CD4-positive, alpha-beta T cell treated with Interleukin-15 for 4 hours (primary cell): Measurements from ENCODE around the gene PAPPA2.
A peak's percentile ranks its signal among the peaks of the same experiment; 100 is the strongest.
"Not testable (repeated sequence)": the region's sequence is repeated elsewhere in the genome, so short reads cannot be mapped to it uniquely, and the experiment has no call there.

Source experiments
- DNase-seq: peaks from one replicate; pipeline ENCODE4 v3.0.0-alpha.2; 2020; ENCODE audit warnings: low spot score

Gene PAPPA2

DNA sequence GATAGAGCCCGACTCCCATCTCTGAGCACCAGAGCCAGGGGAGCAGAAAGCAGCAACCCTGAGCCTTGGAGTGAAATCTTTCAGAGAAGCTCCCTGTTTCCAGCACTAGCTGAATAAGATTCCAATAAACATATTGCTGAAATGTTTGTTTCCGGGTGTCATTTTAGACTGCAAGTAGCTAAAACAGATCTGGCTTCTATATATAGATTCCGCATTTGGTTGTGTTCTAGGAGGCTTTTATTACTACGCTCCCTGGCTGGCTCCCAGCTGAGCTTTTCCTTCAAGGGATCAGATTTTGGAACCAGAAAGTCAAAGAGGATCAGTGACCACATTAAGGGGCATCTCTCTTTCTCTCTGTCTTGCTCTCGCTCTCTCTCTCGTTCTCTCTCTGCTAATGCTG is 88.2 kb downstream of the PAPPA2 start:
- DNase-seq, result no peak

DNA sequence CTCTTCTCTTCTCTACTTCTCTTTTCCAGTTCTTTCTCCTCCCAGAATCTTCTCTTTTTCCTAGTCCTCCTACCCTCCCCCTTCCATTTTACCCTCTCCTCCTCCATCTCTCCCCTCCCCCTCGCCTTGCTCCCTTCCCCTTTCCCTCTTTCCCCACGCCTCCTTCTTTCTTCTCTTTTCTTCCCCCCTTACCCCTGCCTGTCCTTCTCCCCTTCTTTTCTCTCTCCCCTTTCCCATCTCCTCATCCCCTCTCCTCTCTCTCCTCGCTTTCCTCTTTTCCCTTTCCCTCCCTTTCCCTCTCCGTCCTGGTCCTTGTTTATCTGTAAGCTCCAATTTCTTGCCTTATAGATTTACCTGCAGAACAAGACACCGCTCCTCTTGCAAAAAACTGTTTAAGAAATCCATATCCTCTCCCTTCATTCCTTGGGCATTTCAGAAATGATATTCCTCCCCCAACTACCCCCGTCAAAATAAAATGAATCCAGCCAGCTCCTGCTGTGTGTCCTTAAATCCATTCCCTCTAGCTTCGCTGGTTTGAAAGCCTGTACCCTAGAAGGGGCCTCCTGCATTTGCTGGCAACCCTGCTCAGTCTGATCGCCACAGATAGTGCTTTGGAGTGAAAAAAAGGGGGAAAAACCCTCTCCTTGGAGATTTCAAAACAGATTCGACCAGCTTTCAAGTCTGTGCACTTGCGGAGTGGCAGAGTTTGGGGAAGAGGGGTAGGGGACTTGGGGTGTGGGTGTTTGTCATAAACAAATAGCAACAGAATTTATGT is 89.4 kb downstream of the PAPPA2 start:
- no peak for DNase-seq

DNA sequence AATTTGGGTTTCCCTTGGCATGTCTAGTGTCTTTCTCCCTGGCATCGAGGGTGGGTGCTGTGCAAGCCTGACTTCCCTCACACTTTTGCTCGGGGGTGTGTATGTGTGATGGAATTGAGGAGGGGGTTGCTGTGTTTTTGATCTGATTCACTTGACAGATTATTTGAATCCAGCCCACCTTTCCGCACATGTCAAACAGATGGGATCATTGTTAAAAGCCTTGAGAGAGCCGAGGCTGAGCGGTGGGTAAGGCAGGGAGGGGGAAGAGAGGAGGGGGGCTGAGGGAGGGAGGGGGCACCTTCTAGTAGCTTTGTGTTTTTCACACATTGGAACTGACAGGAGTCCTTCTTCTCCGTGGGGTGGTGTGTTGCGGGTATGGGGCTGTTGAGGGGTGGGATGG is 90.0 kb downstream of the PAPPA2 start:
- DNase-seq, result no peak

DNA sequence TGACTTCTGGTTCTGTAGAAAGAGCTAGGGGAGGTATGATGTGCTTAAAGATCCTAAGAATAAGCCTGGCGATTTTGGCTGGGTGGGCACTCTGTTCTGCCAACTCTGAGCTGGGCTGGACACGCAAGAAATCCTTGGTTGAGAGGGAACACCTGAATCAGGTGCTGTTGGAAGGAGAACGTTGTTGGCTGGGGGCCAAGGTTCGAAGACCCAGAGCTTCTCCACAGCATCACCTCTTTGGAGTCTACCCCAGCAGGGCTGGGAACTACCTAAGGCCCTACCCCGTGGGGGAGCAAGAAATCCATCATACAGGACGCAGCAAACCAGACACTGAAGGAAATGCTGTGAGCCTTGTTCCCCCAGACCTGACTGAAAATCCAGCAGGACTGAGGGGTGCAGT is 93.3 kb downstream of the PAPPA2 start:
- no peak for DNase-seq

DNA sequence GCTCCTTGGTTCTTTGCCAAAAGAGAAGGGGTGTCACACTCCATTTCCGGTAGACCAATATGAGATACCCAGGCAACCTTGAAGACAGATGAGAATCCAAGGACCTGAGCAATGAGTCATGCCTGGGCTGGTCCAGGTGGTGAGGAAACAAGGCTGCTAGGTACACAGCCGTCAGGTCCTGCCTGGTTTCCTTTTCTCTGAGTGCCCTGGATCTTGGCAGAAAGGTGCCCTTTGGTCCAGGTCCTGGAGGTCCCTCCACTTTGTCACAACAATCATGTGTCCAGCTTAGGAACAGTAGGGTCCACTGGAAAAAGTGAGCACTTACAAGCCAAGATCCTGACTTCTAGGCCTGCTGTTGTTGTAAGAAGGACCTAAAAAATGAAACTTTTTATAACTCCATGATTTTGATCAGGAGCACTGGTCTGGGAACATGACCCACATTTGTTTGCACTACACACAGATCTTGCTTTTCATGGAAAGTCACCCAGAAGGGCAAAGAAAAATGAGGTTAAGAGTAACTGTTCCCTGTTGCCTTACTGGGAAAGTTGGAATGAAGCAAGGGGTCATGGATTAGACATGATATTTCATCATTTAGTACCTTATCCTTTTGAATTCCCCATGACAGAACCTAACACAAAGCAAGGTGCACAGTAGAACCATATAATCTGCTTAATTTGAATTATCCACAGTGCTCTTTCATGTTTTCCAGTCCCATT is 94.7 kb downstream of the PAPPA2 start:
- no peak for DNase-seq

DNA sequence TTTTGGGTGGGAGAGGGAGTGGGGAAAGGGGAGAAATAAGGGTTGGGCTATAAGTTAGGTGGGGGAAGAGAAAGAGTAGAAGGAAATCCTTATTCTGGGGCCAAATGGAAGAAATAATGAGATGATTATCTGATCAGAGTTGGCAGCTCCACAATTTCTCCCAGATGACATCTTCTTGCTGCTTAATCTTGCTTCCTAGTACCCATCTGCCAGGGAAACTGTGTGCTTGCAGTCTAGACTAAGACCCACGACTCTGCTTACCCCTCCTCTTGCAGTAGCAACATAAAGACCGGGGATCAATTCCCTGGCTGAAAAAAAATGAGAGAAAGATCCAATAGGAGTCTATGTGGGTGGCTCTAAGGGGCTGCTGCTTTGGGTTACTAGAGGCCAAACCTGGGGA is 95.6 kb downstream of the PAPPA2 start:
- DNase-seq, result no peak

DNA sequence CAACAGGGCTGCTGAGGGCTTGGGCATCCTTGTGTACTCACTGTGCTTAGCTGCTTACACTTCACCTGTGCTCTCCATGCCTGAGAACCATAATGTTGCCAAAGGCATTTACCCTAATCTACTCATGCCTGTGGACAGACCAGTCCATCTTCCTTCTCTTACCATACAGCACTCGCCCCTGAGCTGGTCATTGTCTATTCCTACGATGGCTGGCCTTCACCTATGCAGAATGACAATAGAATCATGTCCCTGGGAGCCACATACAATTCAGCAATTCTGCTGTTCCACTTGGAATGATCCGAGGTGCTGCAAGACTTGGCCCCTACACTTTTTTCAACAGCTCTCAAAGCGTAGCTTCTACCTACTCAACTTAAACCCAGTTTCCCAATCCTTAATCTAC is 96.5 kb downstream of the PAPPA2 start:
- no peak for DNase-seq

DNA sequence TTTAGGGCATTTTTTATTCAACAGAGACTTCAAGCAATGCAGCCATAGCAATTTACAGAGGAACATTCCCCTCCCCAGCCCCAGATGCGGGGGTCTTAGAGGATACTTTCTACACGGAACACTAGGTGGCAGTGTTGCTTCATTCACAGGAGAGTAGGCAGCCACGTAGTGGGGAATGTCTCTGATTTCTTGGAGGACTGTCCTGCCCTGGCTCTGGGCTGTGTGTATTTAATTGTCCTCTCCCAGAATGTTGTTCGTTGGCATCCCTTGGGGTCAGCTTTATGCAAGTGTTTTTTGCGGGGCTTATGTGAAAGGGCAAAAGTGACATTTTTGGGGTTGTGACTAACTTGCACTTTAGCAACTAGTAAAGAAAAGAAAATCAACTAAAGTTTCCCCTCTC is 96.9 kb downstream of the PAPPA2 start:
- peak; percentile 6 for DNase-seq

DNA sequence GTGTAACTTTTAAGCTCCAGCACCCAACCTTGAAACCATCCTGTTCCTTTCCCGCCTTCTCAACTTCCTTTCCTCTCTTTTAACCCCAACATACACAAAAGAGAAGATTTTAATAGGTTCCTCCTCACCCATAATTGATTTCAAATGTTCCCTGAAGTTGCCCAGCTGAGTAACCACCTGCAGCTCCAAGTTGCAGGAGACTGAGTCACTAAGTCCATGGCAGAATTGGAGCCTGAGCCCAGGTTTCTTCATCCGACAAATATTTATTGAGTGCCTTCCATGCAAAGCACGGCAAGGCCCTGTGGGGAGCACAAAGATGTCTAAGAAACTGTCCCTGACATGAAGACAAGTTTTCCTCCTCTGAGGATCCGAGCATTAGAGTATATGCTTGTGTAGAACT is 97.7 kb downstream of the PAPPA2 start:
- no peak for DNase-seq

DNA sequence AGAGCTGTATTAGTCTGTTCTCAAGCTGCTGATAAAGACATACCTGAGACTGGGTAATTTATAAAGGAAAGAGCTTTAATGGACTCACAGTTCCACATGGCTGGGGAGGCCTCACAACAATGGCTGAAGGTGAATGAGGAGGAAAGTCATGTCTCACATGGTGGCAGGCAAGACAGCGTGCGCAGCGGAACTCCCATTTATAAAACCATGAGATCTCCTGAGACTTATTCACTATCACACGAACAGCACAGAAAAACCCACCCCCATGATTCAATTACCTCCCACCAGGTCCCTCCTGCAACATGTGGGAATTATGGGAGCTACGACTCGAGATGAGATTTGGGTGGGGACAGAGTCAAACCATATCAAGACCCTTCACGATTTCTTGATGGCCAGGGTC is 98.8 kb downstream of the PAPPA2 start:
- DNase-seq, result not testable (repeated sequence)

DNA sequence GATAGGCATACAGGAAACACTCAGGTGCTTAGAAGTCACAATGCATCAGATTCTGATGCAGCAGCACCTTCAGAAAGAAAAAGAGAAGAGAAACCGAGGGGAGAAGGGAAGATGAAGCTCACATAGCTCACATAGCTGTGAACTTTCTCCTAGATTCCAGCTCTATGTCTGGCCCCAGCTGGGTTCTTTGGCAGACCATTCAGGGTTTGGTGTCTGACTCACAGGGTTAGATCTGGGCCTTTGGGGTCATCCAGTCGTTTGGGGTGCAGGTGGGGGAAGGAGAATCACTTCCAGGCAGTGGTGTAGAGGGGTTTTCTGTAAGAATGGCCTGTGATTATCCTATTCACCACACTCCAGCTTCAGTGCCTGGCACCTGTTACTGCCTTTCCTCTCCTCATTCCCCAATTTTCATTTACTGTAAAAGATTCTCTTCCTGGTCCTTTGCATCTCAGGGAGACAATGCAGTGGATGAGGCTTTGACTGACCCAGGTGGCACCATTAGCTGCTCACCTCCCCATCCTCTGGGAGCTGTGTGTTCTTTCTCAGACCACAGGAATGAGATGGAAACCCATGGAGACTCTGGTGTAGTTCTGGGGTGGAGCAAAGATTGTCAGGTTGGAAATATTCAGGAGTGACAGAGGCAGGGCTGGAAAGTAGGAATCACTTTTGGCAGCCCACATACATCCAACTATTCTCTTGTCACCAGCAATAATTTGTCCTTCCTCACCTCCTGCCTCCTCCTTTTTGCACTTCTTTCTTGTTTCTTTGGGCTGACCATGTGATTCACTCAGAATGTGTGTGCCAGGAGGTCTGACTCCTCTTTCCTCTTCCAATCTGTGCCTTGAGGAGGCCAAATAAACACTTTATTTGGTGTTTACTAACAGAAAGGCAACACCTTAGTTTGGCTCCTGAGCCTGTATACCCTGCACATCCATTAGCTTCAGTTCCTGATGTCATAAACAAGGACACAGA is 103.3 kb downstream of the PAPPA2 start:
- DNase-seq, result no peak

DNA sequence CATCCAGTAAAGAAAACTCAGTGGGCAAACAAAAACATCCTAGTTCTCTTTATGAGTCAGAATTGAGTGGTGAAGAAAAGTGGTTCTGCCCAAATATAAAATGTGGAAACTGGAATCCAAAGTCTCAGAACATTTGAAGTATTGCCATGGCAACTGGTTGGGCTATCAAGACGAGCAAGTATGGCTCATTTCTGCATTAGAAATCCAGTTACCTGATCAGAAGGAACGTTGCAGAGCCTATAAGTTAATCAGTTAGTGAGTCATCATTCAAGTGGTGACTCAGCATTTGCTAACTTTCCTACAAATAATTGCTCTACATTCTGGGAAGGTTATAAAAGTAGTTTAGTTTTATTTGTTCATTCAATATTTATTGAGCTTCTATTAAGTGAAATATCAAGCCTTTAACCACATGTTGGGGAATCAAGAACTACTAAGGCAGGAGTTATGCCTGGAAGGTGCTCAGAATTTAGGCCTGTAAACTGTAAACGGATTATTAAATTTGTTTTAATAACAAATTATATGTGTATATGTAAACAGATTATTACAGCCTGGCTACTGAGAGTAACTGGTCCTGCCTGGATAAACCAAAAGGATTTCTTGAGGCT is 104.3 kb downstream of the PAPPA2 start:
- DNase-seq, result no peak

DNA sequence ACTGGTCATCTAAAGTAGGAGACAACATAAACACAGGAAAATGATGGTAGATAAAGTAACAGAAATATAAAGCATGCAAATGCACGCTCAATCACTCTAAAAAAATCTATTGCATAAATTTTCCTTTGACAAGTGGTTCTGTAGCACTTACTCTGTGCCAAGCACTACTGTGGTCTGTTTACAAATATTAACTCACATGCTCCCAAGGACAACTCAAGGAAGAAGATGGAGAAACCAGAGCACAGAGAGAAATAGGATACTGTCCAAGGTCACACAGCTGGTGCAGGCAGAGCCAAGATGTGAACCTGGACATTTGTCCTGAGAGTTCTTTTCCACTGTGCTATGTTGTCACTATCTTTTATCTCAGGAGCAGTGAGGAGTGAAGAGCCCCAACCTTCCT is 105.2 kb downstream of the PAPPA2 start:
- DNase-seq, result no peak

DNA sequence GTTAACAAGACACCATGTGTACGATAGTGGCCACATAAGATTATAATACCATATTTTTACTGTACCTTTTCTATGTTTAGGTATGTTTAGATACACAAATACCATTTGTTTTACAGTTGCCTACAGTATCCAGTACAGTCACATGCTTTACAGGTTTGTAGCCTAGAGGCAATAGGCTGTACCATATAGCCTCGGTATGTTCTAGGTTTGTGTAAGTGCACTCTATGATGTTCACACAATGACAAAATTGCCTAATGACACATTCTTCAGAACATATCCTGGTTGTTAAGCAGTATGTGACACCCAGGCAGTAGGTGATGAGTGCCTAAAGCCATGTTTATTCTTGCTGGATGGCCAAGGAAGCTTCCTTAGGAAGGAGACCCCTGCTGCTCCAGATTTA is 111.8 kb downstream of the PAPPA2 start:
- no peak for DNase-seq

DNA sequence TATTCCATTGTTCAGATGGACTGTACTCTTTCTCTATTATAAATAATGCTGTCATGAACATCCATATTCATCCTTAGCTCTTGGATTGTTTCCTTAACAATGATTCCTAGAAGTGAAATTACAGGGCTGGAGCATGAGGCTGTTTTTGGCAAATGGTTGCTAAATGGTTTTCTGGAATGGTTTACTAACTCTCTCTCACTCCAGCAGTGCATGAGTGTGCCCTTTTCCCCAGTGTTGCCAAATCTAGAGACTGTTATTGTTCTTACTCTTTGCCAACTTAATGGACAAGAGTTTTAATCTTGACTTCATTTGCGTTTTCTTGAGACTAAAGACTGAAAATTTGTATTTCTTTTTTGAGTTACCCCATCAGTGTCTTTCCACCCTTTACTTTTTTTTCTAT is 113.0 kb downstream of the PAPPA2 start:
- DNase-seq, result no peak

DNA sequence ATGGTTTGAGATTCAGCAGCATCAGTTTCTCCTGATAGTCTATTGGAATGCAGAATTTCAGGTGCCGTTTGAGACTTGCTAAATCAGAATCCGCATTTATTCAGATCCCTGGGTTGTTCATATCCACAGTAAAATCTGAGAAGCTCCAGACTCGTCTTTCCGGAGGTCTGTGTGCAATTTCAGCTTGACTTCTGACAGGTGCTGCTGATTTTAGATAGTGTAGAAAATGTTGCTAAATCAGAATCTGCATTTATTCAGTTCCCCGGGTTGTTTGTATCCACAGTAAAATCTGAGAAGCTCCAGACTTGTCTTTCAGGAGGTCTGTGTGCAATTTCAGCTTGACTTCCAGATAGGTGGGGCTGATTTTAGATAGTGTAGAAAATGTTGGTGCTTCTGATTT is 113.7 kb downstream of the PAPPA2 start:
- no peak for DNase-seq

DNA sequence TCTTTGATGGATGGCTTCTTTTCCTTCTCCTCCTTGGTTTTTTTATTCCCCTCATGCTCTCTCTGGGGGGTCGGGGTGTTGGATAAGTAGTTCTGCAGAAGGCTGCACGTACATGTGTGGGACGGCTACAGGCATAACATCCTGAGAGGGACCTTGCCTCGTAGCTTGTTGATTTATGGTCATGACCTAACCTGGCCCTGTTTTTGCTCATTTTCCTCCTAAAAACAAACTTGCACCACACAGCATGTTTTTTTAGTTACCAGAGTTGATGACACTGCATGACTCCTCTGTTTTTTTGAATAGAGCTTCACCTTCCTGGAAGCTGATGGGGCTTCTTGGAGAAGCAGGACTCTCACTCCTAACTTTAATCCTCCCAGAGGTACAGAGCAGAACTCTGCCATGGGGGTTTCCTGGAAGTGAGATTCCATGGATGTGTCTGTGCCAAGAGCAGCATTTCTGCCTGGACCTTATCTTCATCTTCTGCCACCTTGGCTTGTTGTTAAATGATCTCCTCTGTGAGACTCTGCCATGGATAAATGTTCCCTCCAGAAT is 114.7 kb downstream of the PAPPA2 start:
- DNase-seq, result no peak

DNA sequence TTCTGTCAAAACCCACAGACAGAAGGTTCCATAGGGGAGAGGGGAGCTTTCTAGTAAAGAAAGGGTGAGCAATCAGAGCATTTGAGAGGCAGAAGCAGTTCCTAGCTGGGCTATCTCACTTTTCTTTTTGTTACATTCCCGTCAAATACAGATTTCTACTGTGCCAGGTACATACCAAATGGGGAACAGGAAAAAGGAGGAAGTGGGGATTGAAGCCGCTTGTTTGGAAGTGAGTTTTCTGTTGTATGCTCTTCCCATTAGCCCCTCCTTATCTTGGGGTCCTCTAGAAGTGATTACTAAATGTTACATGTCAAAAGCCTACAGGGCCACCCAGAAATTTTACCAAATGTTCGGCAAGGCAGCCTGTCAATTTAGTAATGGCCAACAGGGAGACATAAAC is 116.1 kb downstream of the PAPPA2 start:
- DNase-seq, result no peak

DNA sequence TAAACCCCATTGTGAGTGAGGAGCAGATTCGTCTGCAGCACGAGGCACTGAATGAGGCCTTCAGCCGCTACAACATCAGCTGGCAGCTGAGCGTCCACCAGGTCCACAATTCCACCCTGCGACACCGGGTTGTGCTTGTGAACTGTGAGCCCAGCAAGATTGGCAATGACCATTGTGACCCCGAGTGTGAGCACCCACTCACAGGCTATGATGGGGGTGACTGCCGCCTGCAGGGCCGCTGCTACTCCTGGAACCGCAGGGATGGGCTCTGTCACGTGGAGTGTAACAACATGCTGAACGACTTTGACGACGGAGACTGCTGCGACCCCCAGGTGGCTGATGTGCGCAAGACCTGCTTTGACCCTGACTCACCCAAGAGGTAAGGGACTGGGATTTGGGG is 132.2 kb downstream of the PAPPA2 start:
- no peak for DNase-seq

DNA sequence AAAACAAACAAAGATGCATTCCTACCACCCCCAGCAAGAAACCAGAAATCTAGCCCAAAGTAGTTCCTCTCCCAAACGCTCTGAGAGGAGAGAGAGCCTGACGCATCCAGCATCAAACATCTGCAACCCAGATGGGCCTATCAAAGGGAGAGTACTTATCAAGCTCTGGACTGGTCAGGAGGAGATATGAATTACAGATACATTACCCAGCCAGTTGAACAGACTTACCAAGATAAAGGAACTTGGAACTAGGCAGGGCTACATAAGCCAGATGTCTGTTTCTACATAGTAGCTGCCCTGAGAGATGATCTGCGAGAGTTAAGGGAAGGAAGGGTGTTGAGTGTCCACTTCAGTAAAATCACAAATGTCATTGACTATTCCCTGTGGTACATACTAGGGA is 138.4 kb downstream of the PAPPA2 start:
- no peak for DNase-seq

DNA sequence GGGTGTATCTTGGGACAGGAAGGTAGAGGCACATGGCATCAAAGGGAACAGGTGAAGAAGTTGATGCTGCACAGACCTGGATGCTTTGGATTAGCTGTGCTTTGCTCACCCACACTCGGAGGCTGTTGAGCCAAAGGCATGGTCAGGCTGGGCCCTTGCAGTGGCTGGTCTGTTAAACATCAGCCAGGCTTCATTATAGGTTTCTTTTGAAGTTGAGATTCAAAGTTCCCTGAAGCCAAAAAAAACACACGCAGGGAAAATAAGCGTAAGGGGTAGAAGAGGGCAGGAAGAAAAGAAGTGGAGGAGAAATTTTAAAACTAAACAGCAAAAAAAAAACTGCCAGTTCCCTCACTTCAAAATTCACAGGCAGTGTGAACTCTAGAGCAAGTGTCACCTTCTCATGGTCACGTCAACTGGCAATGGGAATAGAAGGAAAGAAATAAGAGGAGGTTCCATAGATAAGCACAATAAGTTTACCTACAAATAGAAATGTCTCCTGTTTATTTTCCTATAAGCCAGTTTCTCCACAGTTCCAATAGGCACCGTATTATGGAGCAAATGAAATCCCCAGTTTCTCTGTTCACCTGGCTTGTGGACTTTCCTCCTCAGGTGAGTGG is 139.5 kb downstream of the PAPPA2 start:
- DNase-seq, result no peak

DNA sequence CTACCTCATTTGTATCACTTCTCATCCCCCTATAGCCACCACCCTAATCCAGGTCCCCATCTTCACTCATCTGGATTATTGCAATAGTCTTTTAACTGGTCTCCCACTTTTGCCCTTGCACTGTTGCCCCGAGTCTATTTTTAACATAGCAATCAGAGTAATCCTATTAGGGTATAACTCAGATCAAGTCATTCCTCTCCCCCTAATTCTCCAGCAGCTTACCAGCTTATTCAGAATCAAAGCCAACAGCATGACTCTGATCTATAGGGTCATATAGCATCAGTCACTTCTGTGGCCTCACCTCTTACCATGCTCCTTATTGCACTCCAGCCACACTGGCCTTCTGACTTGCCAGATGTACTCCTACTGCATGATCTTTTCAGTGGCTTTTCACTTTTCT is 140.7 kb downstream of the PAPPA2 start:
- no peak for DNase-seq
